HEK293 (cell line): ENCODE measurements around the gene TEX53.

Experiments
- CTCF ChIA-PET: fragments of 350-600 bp; formaldehyde crosslinking; extraction: SDS; loops from one replicate; lab custom pipeline; 2021; ENCODE audit warnings: antibody characterized with exemption; lab: Yijun Ruan, JAX
- POLR2A ChIA-PET: fragments of 300-600 bp; formaldehyde crosslinking; extraction: SDS; loops from one replicate; lab custom pipeline; 2020; ENCODE audit warnings: antibody characterized with exemption, inconsistent platforms; lab: Yijun Ruan, JAX
- H3K27ac ChIP-seq: fragments of 200-500 bp; sonication (Bioruptor generic); 2 replicates; pipeline ENCODE4 v1.5.1; 2014; ENCODE audit warnings: low read depth, low read length, control low read depth, inconsistent platforms; ENCODE audit errors: extremely low read depth
- H3K36me3 ChIP-seq, 2 experiments: fragments of 200-500 bp in 1 of 2; sonication (Bioruptor generic) in 1 of 2; 1 replicate in 1 of 2; 2 replicates in 1 of 2; pipeline ENCODE4 v1.5.1; 2014 to 2017; ENCODE audit warnings: inconsistent platforms in 2 of 2, low read length in 2 of 2; ENCODE audit not compliant: control insufficient read depth in 2 of 2, insufficient read depth in 1 of 2
- H3K4me1 ChIP-seq: fragments of 200-500 bp; sonication (Bioruptor generic); 2 replicates; pipeline ENCODE4 v1.5.1; 2014; ENCODE audit warnings: mild to moderate bottlenecking, low read length, inconsistent platforms; ENCODE audit not compliant: control insufficient read depth, insufficient read depth
- H3K4me3 ChIP-seq: 2 replicates; pipeline ENCODE4 v1.5.1; 2011; ENCODE audit warnings: low read depth, mild to moderate bottlenecking, control low read depth, low read length, moderate library complexity
- H3K9me3 ChIP-seq: fragments of 200-500 bp; sonication (Bioruptor generic); 2 replicates; pipeline ENCODE4 v1.5.1; 2014; ENCODE audit warnings: low read depth, low read length, inconsistent platforms; ENCODE audit not compliant: control insufficient read depth, insufficient read depth
- CTCF ChIP-seq: fragments of 450-650 bp; formaldehyde crosslinking; IDR thresholded peaks from 2 replicates; pipeline ENCODE4 v1.5.1; 2016; ENCODE audit warnings: missing biosample characterization, missing genetic modification characterization
- ELK4 ChIP-seq: IDR thresholded peaks from 2 replicates; pipeline ENCODE4 v1.6.1; 2011; ENCODE audit warnings: mild to moderate bottlenecking, low read depth, low read length, borderline replicate concordance
- HIC1 ChIP-seq: fragments of 450-650 bp; formaldehyde crosslinking; IDR thresholded peaks from 2 replicates; pipeline ENCODE4 v1.5.1; 2016; ENCODE audit warnings: missing biosample characterization, missing genetic modification characterization
- KLF9 ChIP-seq: fragments of 450-650 bp; formaldehyde crosslinking; IDR thresholded peaks from 2 replicates; pipeline ENCODE4 v1.5.1; 2016; ENCODE audit warnings: missing biosample characterization, missing genetic modification characterization, low read depth
- PRDM10 ChIP-seq: fragments of 450-650 bp; formaldehyde crosslinking; IDR thresholded peaks from 2 replicates; pipeline ENCODE4 v1.5.1; 2016; ENCODE audit warnings: missing biosample characterization, missing genetic modification characterization
- PRDM6 ChIP-seq: fragments of 450-650 bp; formaldehyde crosslinking; IDR thresholded peaks from 2 replicates; pipeline ENCODE4 v1.5.1; 2017; ENCODE audit warnings: missing biosample characterization, missing genetic modification characterization
- RBAK ChIP-seq: fragments of 450-650 bp; formaldehyde crosslinking; IDR thresholded peaks from 2 replicates; pipeline ENCODE4 v1.5.1; 2016; ENCODE audit warnings: missing biosample characterization, missing genetic modification characterization
- SALL2 ChIP-seq: fragments of 450-650 bp; formaldehyde crosslinking; IDR thresholded peaks from 2 replicates; pipeline ENCODE4 v1.5.0; 2017; ENCODE audit warnings: missing biosample characterization, mild to moderate bottlenecking, missing genetic modification characterization, borderline replicate concordance
- ZBTB7A ChIP-seq: fragments of 450-650 bp; formaldehyde crosslinking; IDR thresholded peaks from 2 replicates; pipeline ENCODE4 v1.5.1; 2016; ENCODE audit warnings: low read depth, missing biosample characterization, missing genetic modification characterization
- ZFP69B ChIP-seq: fragments of 450-650 bp; formaldehyde crosslinking; IDR thresholded peaks from 2 replicates; pipeline ENCODE4 v1.5.1; 2016; ENCODE audit warnings: missing biosample characterization, missing genetic modification characterization
- ZIC2 ChIP-seq: fragments of 450-650 bp; formaldehyde crosslinking; IDR thresholded peaks from 2 replicates; pipeline ENCODE4 v1.5.1; 2016; ENCODE audit warnings: missing biosample characterization, missing genetic modification characterization
- ZNF138 ChIP-seq: fragments of 450-650 bp; formaldehyde crosslinking; IDR thresholded peaks from 2 replicates; pipeline ENCODE4 v1.5.1; 2016; ENCODE audit warnings: missing biosample characterization, missing genetic modification characterization, borderline replicate concordance
- ZNF146 ChIP-seq: fragments of 450-650 bp; formaldehyde crosslinking; IDR thresholded peaks from 2 replicates; pipeline ENCODE4 v1.5.1; 2016; ENCODE audit warnings: missing biosample characterization, missing genetic modification characterization
- ZNF174 ChIP-seq: fragments of 450-650 bp; formaldehyde crosslinking; IDR thresholded peaks from 2 replicates; pipeline ENCODE4 v1.5.0; 2017; ENCODE audit warnings: missing biosample characterization, mild to moderate bottlenecking, missing genetic modification characterization
- ZNF184 ChIP-seq: fragments of 450-650 bp; IDR thresholded peaks from 2 replicates; pipeline ENCODE4 v1.5.1; 2018; ENCODE audit warnings: missing biosample characterization, mild to moderate bottlenecking, missing genetic modification characterization
- ZNF211 ChIP-seq: fragments of 450-650 bp; formaldehyde crosslinking; IDR thresholded peaks from 2 replicates; pipeline ENCODE4 v1.5.1; 2016; ENCODE audit warnings: low read depth, missing biosample characterization, missing genetic modification characterization
- ZNF221 ChIP-seq: fragments of 450-650 bp; formaldehyde crosslinking; IDR thresholded peaks from 2 replicates; pipeline ENCODE4 v1.5.1; 2017; ENCODE audit warnings: missing biosample characterization, missing genetic modification characterization, borderline replicate concordance
- ZNF350 ChIP-seq: fragments of 450-650 bp; formaldehyde crosslinking; IDR thresholded peaks from 2 replicates; pipeline ENCODE4 v1.5.0; 2017; ENCODE audit warnings: missing biosample characterization, mild to moderate bottlenecking, missing genetic modification characterization
- ZNF362 ChIP-seq: fragments of 450-650 bp; formaldehyde crosslinking; IDR thresholded peaks from 2 replicates; pipeline ENCODE4 v1.5.1; 2016; ENCODE audit warnings: missing biosample characterization, missing genetic modification characterization
- ZNF37A ChIP-seq: fragments of 450-650 bp; IDR thresholded peaks from 2 replicates; pipeline ENCODE4 v1.5.1; 2018; ENCODE audit warnings: missing biosample characterization, missing genetic modification characterization
- ZNF404 ChIP-seq: fragments of 450-650 bp; formaldehyde crosslinking; IDR thresholded peaks from 2 replicates; pipeline ENCODE4 v1.5.1; 2017; ENCODE audit warnings: missing biosample characterization, missing genetic modification characterization
- ZNF521 ChIP-seq: fragments of 450-650 bp; formaldehyde crosslinking; IDR thresholded peaks from 2 replicates; pipeline ENCODE4 v1.5.1; 2017; ENCODE audit warnings: missing biosample characterization, mild to moderate bottlenecking, missing genetic modification characterization
- ZNF677 ChIP-seq: fragments of 450-650 bp; IDR thresholded peaks from 2 replicates; pipeline ENCODE4 v1.5.0; 2018; ENCODE audit warnings: missing biosample characterization, mild to moderate bottlenecking, missing genetic modification characterization, moderate library complexity
- ZNF768 ChIP-seq: fragments of 450-650 bp; formaldehyde crosslinking; IDR thresholded peaks from 2 replicates; pipeline ENCODE4 v1.5.1; 2018; ENCODE audit warnings: missing biosample characterization, mild to moderate bottlenecking, missing genetic modification characterization
- ZNF792 ChIP-seq: fragments of 450-650 bp; formaldehyde crosslinking; IDR thresholded peaks from 2 replicates; pipeline ENCODE4 v1.5.1; 2016; ENCODE audit warnings: missing biosample characterization, missing genetic modification characterization

TEX53 gene

GRCh38 chr9:114688379-114688778, 30.8 kb upstream of the TEX53 start (continued):
- TF ChIP-seq ZNF221 (tag by site-specific recombination) (no peak), ZNF792 (no peak), RBAK (tag by site-specific recombination) (no peak), SALL2 (tag by site-specific recombination) (no peak), ZNF146 (tag by site-specific recombination) (no peak), ZNF677 (no peak), CTCF (no peak), ZNF350 (no peak), ZIC2 (tag by site-specific recombination) (no peak), ZNF768 (no peak), PRDM6 (tag by site-specific recombination) (no peak)

- H3K27ac ChIP-seq, result no peak overlapping the region
- TF ChIP-seq ZNF174 (tag by site-specific recombination), result no peak
- no peak for TF ChIP-seq ZNF211
- TF ChIP-seq PRDM10 (tag by site-specific recombination), result no peak
- no peak for TF ChIP-seq ZFP69B (tag by site-specific recombination)
- TF ChIP-seq ZNF521 (tag by site-specific recombination), result no peak
- no peak for TF ChIP-seq HIC1
- no peak for TF ChIP-seq ZBTB7A
- TF ChIP-seq KLF9, result no peak
- no peak for TF ChIP-seq ZNF184 (tag by site-specific recombination)
- no peak for TF ChIP-seq ZNF37A (tag by site-specific recombination)
- no peak for TF ChIP-seq ZNF362
- TF ChIP-seq ZNF138, result no peak
- TF ChIP-seq ZNF404 (tag by site-specific recombination), result no peak
- TF ChIP-seq ELK4, result no peak
Observed at GRCh38 chr9:114687034-114687433, 29.4 kb upstream of the TEX53 start.

More at GRCh38 chr9:114687034-114687433, 29.4 kb upstream of the TEX53 start:
- H3K9me3 ChIP-seq, result no peaks in the 10 kb centered on the region
- no peak overlapping the region for H3K4me3 ChIP-seq
- POLR2A ChIA-PET, result no interaction called here
- no peaks in the 10 kb centered on the region for H3K36me3 ChIP-seq
- H3K4me1 ChIP-seq, result no peaks in the 10 kb centered on the region
- CTCF ChIA-PET, result interaction anchor here (4.5 kb wide), 1 partner anchor 219 kb away, joined by 14 read pairs; no protein-coding TSS in a partner anchor
